Measurements from ENCODE around the gene ACSL1.
"Not testable (repeated sequence)": the region's sequence is repeated elsewhere in the genome, so short reads cannot be mapped to it uniquely, and the experiment has no call there.

DNA sequence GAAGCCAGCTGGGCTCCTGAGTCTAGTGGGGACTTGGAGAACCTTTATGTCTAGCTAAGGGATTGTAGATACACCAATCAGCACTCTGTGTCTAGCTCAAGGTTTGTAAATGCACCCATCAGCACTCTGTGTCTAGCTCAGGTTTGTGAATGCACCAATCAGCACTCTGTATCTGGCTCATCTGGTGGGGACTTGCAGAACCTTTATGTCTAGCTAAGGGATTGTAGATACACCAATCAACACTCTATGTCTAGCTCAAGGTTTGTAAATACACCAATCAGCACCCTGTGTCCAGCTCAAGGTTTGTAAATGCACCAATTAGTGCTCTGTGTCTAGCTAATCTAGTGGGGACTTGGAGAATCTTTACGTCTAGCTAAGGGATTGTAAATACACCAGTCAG, 84.1 kb downstream of the ACSL1 start:
- TF ChIP-seq, protein P1, sequence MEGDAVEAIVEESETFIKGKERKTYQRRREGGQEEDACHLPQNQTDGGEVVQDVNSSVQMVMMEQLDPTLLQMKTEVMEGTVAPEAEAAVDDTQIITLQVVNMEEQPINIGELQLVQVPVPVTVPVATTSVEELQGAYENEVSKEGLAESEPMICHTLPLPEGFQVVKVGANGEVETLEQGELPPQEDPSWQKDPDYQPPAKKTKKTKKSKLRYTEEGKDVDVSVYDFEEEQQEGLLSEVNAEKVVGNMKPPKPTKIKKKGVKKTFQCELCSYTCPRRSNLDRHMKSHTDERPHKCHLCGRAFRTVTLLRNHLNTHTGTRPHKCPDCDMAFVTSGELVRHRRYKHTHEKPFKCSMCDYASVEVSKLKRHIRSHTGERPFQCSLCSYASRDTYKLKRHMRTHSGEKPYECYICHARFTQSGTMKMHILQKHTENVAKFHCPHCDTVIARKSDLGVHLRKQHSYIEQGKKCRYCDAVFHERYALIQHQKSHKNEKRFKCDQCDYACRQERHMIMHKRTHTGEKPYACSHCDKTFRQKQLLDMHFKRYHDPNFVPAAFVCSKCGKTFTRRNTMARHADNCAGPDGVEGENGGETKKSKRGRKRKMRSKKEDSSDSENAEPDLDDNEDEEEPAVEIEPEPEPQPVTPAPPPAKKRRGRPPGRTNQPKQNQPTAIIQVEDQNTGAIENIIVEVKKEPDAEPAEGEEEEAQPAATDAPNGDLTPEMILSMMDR (IDR thresholded peaks at IDR 0.05; ENCODE audit: poor library complexity) = not testable (repeated sequence)
- TF ChIP-seq EZH2 (IDR thresholded peaks at IDR 0.05; ENCODE audit: borderline replicate concordance); EZH2phosphoT487 (IDR thresholded peaks at IDR 0.05; ENCODE audit: low read depth, severe bottlenecking, unreplicated experiment): not testable (repeated sequence)

All from hepatocyte (in vitro differentiated cells).